ENCODE results near the gene CAMK2D.
A peak's percentile ranks its signal among the peaks of the same experiment; 100 is the strongest.
"Not testable (repeated sequence)": the region's sequence is repeated elsewhere in the genome, so short reads cannot be mapped to it uniquely, and the experiment has no call there.

The CAMK2D gene

DNA sequence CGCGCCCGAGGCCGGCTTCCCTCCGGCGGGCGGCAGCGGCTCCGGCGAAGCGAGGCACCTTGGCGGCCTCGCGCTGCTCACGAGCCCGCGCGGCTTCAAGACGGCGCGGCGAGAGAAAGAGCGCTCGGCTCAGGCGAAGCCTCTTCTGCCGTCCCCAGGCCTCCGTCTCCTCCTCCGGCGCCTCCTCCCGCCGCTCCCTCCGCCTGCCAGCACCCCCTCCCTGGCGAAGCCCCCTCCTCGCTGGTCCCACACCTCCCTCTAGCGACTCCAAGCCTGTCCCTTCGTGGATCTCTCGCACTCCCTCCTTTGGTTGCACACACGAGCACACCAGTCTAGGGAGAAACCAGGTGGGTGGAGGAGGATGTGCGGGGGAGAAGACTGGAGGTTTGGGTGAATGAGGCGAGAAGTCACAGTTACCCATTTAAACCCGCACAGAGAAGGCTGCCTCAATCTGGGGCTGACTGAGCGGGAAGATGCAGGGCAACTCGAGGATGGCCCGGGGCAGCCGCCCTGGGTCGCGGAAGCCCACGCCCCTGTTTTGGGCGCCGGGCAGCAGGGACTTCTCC, at the start of gene CAMK2D:
TSS of gene CAMK2D (minus strand) at position 119 of the 566 bp plus-strand sequence. CDS start 670 bp downstream, outside the sequence.
- DNase-seq (ENCODE audit: low read depth) = peak; percentile 72

DNA sequence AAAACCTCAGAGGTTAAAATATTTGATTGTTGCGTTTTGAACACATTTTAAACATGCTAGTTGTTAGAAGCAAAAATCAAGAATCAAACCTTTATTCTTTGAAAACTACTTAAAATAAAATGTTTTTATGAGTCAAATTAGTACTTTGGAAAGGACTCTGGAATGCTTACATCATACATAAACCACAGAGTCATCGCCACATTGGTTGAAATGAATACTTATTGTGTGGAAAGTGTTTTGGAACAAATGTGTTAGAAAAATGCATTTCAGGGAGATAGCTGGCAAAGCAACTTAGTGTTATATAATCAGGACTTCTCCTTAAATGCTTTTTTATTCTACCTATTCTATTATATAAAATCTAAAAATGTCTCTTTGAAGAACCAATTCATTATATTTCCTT, 49.4 kb upstream of the CAMK2D start:
- DNase-seq (ENCODE audit: low read depth) = peak; percentile 75

DNA sequence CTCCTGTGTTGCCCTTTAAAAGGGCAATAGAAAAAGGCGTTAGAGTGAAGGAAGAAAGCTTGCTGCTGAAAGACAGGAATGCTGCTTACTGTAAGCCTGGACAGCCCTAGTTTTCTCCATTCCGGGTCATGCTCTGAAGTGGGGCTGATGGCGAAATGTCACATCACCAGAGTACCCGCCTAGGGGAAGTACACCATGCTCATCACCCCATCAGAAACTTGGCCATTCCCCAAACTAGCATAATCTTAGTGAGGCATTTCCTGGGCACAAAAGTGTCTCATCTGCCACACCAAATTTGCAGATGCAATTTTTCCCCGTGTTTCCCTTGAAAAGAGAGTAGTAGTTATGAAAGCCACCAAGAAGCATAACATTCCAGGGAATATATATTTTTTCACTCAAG, 47.8 kb upstream of the CAMK2D start:
- peak; percentile 12 for DNase-seq (ENCODE audit: low read depth)

DNA sequence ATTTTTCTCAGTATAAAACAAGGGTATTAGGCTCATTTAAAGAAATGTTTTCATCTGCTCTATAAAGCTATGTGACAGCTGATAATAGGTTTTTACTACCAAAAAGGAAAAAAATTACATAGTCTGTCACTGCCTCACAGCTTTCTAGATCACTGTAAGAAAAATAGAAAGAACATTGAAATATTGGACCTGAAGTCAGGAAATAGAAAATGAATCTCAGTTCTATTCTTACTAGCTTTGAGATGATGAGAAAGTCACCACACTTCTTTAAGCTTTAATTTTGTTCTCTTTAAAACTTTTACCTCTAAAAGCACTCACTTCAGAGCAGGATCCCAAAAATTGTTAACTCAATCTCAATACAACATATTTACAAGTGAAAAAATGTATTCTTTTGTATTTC, 45.3 kb upstream of the CAMK2D start:
- DNase-seq (ENCODE audit: low read depth) = no peak

DNA sequence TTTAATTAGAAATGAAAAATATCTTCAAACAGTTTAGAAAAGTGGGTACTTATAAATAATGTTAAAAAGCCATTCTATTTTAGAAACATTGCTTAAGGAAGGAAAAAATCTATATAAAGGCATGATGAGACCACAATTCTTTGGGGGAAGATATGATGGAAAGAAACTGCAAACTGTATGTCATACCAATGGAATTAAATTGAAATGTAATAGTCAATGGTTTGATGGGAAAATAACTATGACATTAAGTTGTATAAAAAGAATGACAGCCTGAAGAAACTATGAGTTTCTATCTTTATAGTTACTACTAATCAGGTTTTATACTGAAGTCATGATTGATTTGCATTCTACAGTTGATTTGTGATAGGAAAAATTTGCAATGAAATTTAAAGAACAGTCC, 40.3 kb upstream of the CAMK2D start:
- DNase-seq (ENCODE audit: low read depth) = no peak

DNA sequence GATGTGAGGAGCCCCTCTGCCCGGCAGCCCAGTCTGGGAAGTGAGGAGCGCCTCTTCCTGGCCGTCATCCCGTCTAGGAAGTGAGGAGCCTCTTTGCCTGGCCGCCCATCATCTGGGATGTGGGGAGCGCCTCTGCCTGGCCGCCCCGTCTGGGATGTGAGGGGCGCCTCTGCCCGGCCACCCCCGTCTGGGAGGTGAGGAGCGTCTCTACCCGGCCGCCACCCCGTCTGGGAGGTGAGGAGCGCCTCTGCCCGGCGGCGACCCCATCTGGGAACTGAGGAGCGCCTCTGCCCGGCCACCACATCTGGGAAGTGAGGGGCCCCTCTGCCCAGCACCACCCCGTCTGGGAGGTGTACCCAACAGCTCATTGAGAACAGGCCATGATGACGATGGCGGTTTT, 34.8 kb upstream of the CAMK2D start:
- DNase-seq (ENCODE audit: low read depth) = not testable (repeated sequence)

DNA sequence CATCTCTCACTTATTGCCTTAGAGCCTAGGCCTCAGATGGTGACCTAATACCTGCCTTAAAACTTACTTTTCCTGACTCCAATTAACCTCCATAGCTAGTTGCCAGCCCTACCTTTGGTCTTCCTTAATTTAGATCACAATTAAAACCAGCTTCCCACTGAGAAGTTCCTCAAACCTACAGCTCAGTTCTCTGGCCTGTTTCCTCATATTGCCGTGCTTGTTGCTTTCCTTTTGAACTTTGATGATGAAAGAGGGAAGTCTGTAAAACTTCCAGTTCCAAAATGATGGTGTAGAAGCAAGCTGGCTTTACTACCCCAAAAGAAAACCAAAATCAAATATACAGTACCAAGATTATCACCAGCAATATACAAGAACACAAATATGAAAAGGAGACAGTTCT, 28.9 kb upstream of the CAMK2D start:
- DNase-seq (ENCODE audit: low read depth) = no peak

- no peak for DNase-seq (ENCODE audit: low read depth)
These were observed 27.4 kb upstream of the CAMK2D start for GRCh38 chr4:113788888-113789287.

- no peak for DNase-seq (ENCODE audit: low read depth)
These were observed 24.2 kb upstream of the CAMK2D start for GRCh38 chr4:113785781-113786180.

DNA sequence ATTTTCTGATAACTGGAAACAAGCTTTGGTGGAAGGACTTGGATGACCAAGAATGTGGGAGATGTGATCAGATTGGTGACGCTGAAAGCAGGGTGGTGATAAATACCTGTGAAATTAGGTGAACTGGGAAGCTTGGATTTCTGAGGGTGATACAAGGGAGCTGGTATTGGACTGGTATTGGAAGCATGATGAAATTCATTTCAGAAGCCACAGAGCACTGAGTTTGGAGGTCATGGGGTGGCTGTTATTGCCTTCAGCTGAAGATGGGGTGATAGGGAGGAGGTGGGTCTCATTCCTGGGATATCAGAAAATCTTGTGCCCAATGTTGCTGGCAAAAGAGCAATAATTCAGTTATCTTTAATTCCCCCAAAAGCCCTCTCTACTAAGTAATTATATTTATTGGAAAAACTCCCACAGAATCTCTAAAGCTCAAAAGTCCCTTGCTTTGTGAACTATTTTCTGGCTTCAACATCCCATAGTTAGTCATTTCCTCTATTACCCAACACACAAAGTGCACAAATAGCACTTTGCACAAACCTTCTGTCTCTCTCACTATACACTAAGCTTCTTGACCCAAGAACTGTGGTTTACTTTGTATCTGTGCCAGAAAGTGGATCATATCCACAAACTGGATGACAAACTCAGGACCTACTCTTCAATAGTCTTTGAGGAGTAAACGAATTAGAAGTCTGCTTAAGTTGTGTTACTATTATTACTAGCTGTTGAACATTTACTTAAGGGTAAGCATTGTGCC, 23.1 kb upstream of the CAMK2D start:
- DNase-seq (ENCODE audit: low read depth) = peak; percentile 98

GRCh38 chr4:113783701-113784100, 22.2 kb upstream of the CAMK2D start:
- DNase-seq (ENCODE audit: low read depth) = no peak

- DNase-seq (ENCODE audit: low read depth) = no peak
These were observed 21.8 kb upstream of the CAMK2D start for GRCh38 chr4:113783289-113783688.

- DNase-seq (ENCODE audit: low read depth) = no peak
These were observed 20.0 kb upstream of the CAMK2D start for GRCh38 chr4:113781439-113782040.

GRCh38 chr4:113776679-113777078, 15.1 kb upstream of the CAMK2D start:
- no peak for DNase-seq (ENCODE audit: low read depth)

- no peak for DNase-seq (ENCODE audit: low read depth)
These were observed 14.5 kb upstream of the CAMK2D start for GRCh38 chr4:113776016-113776415.

DNA sequence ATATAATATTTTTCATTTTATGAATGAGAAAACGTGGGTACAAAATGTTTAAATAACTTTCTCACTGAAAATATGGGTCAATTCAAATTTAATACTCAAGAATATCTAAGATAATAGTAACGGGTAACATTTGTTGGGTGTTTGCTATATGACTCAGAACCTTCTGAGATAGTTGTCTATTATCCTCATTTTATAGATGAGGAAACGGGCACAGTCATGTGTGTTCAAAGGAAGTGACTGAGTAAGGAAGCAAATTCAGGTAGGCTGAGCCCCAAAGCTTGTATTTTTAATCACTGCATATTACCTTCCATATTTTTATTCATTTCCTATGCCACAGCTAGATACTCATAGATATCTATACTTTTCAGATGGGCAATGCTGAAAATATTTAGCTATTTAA, 12.2 kb upstream of the CAMK2D start:
- no peak for DNase-seq (ENCODE audit: low read depth)

GRCh38 chr4:113773014-113773413, 11.5 kb upstream of the CAMK2D start:
- DNase-seq (ENCODE audit: low read depth) = no peak

DNA sequence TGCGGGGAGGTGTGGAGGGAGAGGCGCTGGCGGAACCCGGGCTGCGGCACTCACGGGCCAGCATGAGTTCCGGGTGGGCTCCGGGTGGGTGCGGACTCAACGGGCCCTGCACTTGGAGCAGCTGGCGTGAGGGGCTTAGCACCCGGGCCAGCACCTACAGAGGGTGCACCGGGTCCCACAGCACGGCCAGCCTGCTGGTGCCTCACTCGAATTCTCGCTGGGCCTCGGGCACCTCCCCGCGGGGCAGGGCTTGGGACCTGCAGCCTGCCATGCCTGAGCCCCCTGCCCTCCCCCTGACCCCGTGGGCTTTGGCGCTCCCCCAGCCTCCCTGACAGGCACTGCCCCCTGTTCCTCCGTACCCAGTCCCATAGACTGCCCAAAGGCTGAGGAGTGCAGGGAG, 10.8 kb upstream of the CAMK2D start:
- DNase-seq (ENCODE audit: low read depth) = no peak

GRCh38 chr4:113769744-113770143, 8.2 kb upstream of the CAMK2D start:
- DNase-seq (ENCODE audit: low read depth) = no peak

GRCh38 chr4:113768952-113769351, 7.4 kb upstream of the CAMK2D start:
- no peak for DNase-seq (ENCODE audit: low read depth)

DNA sequence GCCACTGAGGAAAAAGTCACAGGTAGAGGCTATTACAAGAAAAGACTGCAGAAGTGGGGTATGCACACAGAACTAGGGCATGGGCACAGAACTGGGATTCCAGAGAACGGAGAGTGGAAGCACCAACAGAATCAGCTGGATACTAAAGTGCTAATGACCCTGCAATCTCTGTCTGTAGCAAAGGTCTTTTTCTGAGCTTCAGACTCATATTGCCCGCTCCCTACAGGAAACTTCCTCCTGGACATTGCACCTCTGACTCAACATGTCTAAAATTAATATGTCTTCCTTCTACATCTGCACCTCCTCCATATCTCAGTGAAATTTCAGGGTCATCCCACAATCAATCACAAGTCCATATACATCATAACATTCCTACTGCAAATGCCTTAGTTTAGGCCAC, 5.3 kb upstream of the CAMK2D start:
- no peak for DNase-seq (ENCODE audit: low read depth)

- DNase-seq (ENCODE audit: low read depth) = no peak
These were observed 3.3 kb upstream of the CAMK2D start for GRCh38 chr4:113764720-113765264.

GRCh38 chr4:113763923-113764322, 2.4 kb upstream of the CAMK2D start:
- DNase-seq (ENCODE audit: low read depth) = not testable (repeated sequence)

- DNase-seq (ENCODE audit: low read depth) = no peak
These were observed 1.4 kb upstream of the CAMK2D start for GRCh38 chr4:113763029-113763285.
